Osteocyte (in vitro differentiated cells): ENCODE results near the gene CAD. TPM values are rescaled to one million over a fixed set of nuclear protein-coding genes. Genes with fewer than 3 reads are reported as not detected.
"Not testable (repeated sequence)": the region's sequence is repeated elsewhere in the genome, so short reads cannot be mapped to it uniquely, and the experiment has no call there.

ENCODE experiments used
- DNase-seq: peaks from one replicate; pipeline ENCODE4 v3.0.0; 2021; ENCODE audit warnings: mixed read lengths; ENCODE audit not compliant: unreplicated experiment; ENCODE audit errors: extremely low spot score
- H3K27ac Mint-ChIP-seq: one replicate; pipeline ENCODE4 v1.8.0; 2021; ENCODE audit warnings: mild to moderate bottlenecking, mixed read lengths; ENCODE audit not compliant: unreplicated experiment
- H3K27me3 Mint-ChIP-seq: one replicate; pipeline ENCODE4 v1.8.0; 2021; ENCODE audit warnings: mixed read lengths; ENCODE audit not compliant: unreplicated experiment
- H3K36me3 Mint-ChIP-seq: one replicate; pipeline ENCODE4 v1.8.0; 2021; ENCODE audit warnings: mixed read lengths; ENCODE audit not compliant: unreplicated experiment
- H3K4me1 Mint-ChIP-seq: one replicate; pipeline ENCODE4 v1.8.0; 2021; ENCODE audit warnings: mixed read lengths; ENCODE audit not compliant: unreplicated experiment
- H3K4me3 Mint-ChIP-seq: one replicate; pipeline ENCODE4 v1.8.0; 2021; ENCODE audit warnings: mild to moderate bottlenecking, moderate library complexity, mixed read lengths; ENCODE audit not compliant: unreplicated experiment
- H3K9me3 Mint-ChIP-seq: one replicate; pipeline ENCODE4 v1.8.0; 2021; ENCODE audit warnings: mixed read lengths; ENCODE audit not compliant: unreplicated experiment
- CTCF ChIP-seq: fragments of 200-600 bp; sonication (generic); IDR thresholded peaks from 2 replicates; pipeline ENCODE4 v1.5.0; 2021; ENCODE audit warnings: antibody characterized with exemption, mild to moderate bottlenecking, moderate library complexity
- total RNA-seq: library from RNA; stranded (reverse); gene quantifications from 2 replicates; pipeline ENCODE4 v1.2.1, GENCODE V29; 2021

CAD gene
- total RNA-seq, 1 donor from 2014 or later, result 72.6 TPM

DNA sequence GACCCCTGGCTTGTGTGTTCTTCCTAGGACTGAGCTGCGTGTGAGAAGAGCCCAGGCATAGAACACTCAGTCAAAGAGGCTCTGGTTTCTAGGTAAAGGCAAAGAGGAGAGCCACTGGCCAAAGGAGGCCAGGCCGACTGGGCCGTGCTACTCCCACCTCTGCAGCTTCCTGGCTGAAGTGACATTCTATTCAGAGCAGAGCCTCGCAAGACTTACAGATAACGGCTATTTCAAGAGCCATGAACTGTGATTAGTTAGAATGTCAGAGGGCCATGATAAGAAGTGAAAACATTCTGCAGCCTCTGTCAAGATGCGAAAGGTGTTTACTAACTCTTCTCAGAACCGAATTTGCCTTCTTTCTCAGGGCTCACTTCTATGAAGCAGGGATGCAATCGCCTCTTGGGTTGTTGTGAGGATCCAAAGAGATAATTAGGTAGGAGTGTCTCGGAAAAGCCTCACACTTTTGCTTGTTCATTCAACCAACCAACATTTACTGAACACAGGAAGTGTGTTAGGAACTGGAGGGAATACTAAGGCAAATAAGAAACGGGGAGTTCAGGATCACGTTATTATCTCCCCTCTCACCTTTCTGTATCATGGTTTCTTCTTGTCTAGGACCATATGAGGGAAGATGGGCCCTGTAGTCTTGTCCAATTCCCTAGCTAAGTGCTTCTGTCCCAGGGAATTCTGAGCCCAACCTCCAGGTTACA lies 54.6 kb downstream of the CAD start:
- H3K27me3 Mint-ChIP-seq, result peaks cover 50% of the 10 kb centered on the region
- no peaks in the 10 kb centered on the region for H3K4me1 Mint-ChIP-seq

GRCh38 chr2:27272537-27273522 lies 55.7 kb downstream of the CAD start:
- H3K4me1 Mint-ChIP-seq, H3K4me3 Mint-ChIP-seq, H3K27ac Mint-ChIP-seq, DNase-seq, H3K9me3 Mint-ChIP-seq, H3K36me3 Mint-ChIP-seq: not testable (repeated sequence)
- peaks cover 57% of the 10 kb centered on the region for H3K27me3 Mint-ChIP-seq

More for the DNA sequence above, 54.6 kb downstream of the CAD start:
- no peak for DNase-seq
- H3K4me3 Mint-ChIP-seq, result no peak overlapping the region
- H3K27ac Mint-ChIP-seq, result no peak overlapping the region
- H3K9me3 Mint-ChIP-seq, result no peaks in the 10 kb centered on the region
- H3K36me3 Mint-ChIP-seq, result no peaks in the 10 kb centered on the region
- no peak for TF ChIP-seq CTCF

DNA sequence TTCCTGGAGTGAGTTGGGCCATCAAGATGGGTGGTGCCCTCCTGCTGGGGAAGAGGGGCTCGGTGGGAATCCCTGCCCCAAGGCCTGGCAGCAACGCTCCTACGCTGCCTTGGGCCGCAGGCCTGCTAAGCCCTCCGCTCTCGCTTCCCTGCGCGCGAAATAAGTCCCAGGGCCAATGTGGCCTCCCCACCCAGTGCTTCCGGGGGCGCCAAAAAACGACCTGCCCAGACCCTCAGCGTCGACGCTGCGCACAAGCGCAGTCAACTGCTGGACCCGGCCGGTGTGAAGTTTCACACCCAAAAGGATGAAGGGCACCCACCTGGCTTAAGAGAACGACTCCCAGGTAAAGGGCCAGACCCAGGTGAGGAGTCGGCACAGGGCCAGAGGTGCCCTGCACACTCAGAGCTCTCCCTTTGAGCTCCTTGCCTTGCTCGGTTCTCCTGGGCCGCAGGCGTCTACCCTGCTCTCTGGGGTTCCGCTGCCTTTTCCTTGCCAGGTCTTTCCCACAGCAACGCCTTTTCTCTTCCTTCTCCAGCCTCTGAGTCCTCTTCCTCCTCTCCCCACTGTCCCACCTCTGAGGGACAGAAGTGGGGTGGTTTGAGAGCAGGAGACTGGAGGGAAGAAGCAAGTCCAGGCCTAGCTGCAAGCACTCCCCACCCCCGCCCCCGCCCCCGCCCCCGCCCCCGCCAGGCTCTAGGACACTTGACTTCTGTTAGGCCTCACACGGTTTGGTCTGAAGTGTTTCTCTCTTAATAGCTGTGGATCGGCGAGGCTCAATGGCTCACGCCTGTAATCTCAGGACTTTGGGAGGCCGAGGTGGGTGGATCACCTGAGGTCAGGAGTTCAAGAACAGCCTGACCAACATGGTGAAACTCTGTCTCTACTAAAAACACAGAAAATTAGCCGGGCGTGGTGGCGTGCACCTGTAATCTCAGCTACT lies 58.3 kb downstream of the CAD start, which contains the start of gene DNAJC5G:
DNAJC5G (plus strand) TSS at position 223 of the 940 bp plus-strand sequence. CDS start 1,296 bp downstream, outside the sequence.
- Mint-ChIP-seq H3K4me1 (peaks cover 2% of the 10 kb centered on the region), H3K27me3 (peaks cover 59% of the 10 kb centered on the region), H3K27ac (no peak within 1 kb of the TSS), H3K9me3 (no peaks in the 10 kb centered on the region), H3K36me3 (no peaks in the 10 kb centered on the region), H3K4me3 (no peak within 1 kb of the TSS)
- no peak for TF ChIP-seq CTCF
- DNase-seq, result no peak

- no peak overlapping the region for H3K27ac Mint-ChIP-seq
- no peaks in the 10 kb centered on the region for H3K9me3 Mint-ChIP-seq
- peaks cover 2% of the 10 kb centered on the region for H3K4me1 Mint-ChIP-seq
- no peaks in the 10 kb centered on the region for H3K36me3 Mint-ChIP-seq
- H3K4me3 Mint-ChIP-seq, result no peak overlapping the region
- no peak for TF ChIP-seq CTCF
- H3K27me3 Mint-ChIP-seq, result peaks cover 69% of the 10 kb centered on the region
- DNase-seq, result no peak
These were observed 60.8 kb downstream of the CAD start for GRCh38 chr2:27278010-27278409.

DNA sequence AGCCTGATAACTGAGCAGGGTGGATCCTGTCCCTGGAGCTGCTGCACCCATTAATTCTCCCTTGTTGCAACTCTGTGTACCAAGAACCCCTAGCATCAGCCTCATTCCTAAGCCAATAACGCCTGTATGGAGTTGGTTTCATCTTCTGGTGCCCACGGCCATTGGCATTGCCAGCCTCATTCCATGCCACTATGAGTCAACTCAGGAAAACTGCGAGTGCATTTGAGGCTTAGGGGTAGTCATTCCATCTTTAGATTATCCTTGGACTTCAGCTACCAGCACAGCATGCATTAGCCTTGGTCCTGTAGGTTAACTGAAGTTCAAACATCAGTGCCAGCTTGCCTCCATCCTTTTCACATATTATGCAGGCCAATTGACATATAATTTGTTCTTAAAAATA lies 63.7 kb downstream of the CAD start:
- peaks cover 2% of the 10 kb centered on the region for H3K4me1 Mint-ChIP-seq
- H3K36me3 Mint-ChIP-seq, result no peaks in the 10 kb centered on the region
- no peak overlapping the region for H3K4me3 Mint-ChIP-seq
- no peak for DNase-seq
- no peaks in the 10 kb centered on the region for H3K9me3 Mint-ChIP-seq
- TF ChIP-seq CTCF, result no peak
- H3K27me3 Mint-ChIP-seq, result peaks cover 78% of the 10 kb centered on the region
- no peak overlapping the region for H3K27ac Mint-ChIP-seq
